GM12878 (cell line): Measurements from ENCODE around the gene SIK2.

Source experiments
- ASH2L ChIP-seq: fragments of 300-600, 200-600 bp; sonication (generic); IDR thresholded peaks from 2 replicates; pipeline ENCODE4 v1.6.1; 2017; ENCODE audit warnings: low read depth, mild to moderate bottlenecking, borderline replicate concordance
- FOS ChIP-seq: IDR thresholded peaks from 3 replicates; pipeline ENCODE4 v1.6.1; 2011; ENCODE audit warnings: borderline replicate concordance; ENCODE audit not compliant: insufficient read length; ENCODE audit errors: extremely low read depth
- JUND ChIP-seq: IDR thresholded peaks from 2 replicates; pipeline ENCODE4 v1.6.1; 2012; ENCODE audit warnings: low read depth, mild to moderate bottlenecking, low read length, improper control_type of control experiment, moderate library complexity
- KAT2A ChIP-seq: conservative IDR thresholded peaks from 2 replicates; pipeline ENCODE4 v1.6.1; 2011; ENCODE audit warnings: low read depth, low read length; ENCODE audit not compliant: control insufficient read depth
- MYC ChIP-seq: IDR thresholded peaks from 2 replicates; pipeline ENCODE4 v1.6.1; 2011; ENCODE audit warnings: mild to moderate bottlenecking, low read length, moderate library complexity, inconsistent platforms; ENCODE audit not compliant: insufficient read depth, insufficient replicate concordance, insufficient read length, severe bottlenecking
- SIX5 ChIP-seq: IDR thresholded peaks from 2 replicates; pipeline ENCODE4 v1.6.1; 2011; ENCODE audit warnings: mild to moderate bottlenecking, low read depth, low read length, moderate library complexity; ENCODE audit not compliant: severe bottlenecking
- TAF1 ChIP-seq: IDR thresholded peaks from 2 replicates; pipeline ENCODE4 v1.6.1; 2011; ENCODE audit warnings: mild to moderate bottlenecking, low read depth, low read length, borderline replicate concordance
- YY1 ChIP-seq: IDR thresholded peaks from 2 replicates; pipeline ENCODE4 v1.6.1; 2011; ENCODE audit warnings: low read depth, mild to moderate bottlenecking, low read length
- TF ChIP-seq, protein P1 (sequence below): IDR thresholded peaks from 2 replicates; pipeline ENCODE4 v1.6.1; 2012; ENCODE audit warnings: low read depth, low read length, improper control_type of control experiment
- TF ChIP-seq, protein P2 (sequence below), 3 experiments: IDR thresholded peaks in 2 of 3; conservative IDR thresholded peaks in 1 of 3; 2 replicates each; pipeline ENCODE4 v1.5.1; 2011; ENCODE audit warnings: low read depth in 3 of 3, low read length in 3 of 3, mild to moderate bottlenecking in 3 of 3, control low read depth in 2 of 3, moderate library complexity in 2 of 3, inconsistent platforms in 1 of 3, mixed read lengths in 1 of 3; ENCODE audit not compliant: control insufficient read depth in 2 of 3, insufficient read depth in 1 of 3; ENCODE audit errors: extremely low read depth in 1 of 3
- TF ChIP-seq, protein P3 (sequence below): fragments of 150-350 bp; IDR thresholded peaks from 2 replicates; pipeline ENCODE4 v1.6.1; 2016; ENCODE audit warnings: low read depth, low read length

DNA sequence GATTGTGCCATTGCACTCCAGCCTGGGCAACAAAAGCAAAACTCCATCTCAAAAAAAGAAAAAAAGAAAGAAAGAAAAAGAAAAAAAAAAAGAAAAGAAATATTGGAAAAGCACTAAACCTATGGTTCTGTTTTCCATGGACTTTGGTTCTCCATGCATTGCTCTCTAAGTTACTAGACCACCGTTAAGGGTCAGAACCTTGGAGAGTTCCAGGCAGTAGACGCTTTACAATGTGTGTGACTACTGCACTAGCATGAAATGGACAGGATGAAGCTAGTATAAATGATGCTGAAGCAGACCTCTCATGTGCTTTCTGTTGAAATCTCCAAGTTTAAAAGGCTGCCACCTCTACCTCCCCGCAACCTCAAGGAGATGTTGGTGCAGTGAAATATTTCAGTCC lies 63.5 kb downstream of the SIK2 start:
- TF ChIP-seq, protein P1, sequence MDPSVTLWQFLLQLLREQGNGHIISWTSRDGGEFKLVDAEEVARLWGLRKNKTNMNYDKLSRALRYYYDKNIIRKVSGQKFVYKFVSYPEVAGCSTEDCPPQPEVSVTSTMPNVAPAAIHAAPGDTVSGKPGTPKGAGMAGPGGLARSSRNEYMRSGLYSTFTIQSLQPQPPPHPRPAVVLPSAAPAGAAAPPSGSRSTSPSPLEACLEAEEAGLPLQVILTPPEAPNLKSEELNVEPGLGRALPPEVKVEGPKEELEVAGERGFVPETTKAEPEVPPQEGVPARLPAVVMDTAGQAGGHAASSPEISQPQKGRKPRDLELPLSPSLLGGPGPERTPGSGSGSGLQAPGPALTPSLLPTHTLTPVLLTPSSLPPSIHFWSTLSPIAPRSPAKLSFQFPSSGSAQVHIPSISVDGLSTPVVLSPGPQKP, result no peak
- no peak for TF ChIP-seq YY1
- TF ChIP-seq, protein P2, sequence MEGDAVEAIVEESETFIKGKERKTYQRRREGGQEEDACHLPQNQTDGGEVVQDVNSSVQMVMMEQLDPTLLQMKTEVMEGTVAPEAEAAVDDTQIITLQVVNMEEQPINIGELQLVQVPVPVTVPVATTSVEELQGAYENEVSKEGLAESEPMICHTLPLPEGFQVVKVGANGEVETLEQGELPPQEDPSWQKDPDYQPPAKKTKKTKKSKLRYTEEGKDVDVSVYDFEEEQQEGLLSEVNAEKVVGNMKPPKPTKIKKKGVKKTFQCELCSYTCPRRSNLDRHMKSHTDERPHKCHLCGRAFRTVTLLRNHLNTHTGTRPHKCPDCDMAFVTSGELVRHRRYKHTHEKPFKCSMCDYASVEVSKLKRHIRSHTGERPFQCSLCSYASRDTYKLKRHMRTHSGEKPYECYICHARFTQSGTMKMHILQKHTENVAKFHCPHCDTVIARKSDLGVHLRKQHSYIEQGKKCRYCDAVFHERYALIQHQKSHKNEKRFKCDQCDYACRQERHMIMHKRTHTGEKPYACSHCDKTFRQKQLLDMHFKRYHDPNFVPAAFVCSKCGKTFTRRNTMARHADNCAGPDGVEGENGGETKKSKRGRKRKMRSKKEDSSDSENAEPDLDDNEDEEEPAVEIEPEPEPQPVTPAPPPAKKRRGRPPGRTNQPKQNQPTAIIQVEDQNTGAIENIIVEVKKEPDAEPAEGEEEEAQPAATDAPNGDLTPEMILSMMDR (IDR thresholded peaks at IDR 0.05 in 2 of 3, conservative IDR thresholded peaks at IDR 0.05 in 1 of 3; ENCODE audit: control insufficient read depth in 2 of 3, extremely low read depth in 1 of 3, insufficient read depth in 1 of 3, low read depth in 3 of 3, low read length in 3 of 3), result no peak
- TF ChIP-seq, protein P3, sequence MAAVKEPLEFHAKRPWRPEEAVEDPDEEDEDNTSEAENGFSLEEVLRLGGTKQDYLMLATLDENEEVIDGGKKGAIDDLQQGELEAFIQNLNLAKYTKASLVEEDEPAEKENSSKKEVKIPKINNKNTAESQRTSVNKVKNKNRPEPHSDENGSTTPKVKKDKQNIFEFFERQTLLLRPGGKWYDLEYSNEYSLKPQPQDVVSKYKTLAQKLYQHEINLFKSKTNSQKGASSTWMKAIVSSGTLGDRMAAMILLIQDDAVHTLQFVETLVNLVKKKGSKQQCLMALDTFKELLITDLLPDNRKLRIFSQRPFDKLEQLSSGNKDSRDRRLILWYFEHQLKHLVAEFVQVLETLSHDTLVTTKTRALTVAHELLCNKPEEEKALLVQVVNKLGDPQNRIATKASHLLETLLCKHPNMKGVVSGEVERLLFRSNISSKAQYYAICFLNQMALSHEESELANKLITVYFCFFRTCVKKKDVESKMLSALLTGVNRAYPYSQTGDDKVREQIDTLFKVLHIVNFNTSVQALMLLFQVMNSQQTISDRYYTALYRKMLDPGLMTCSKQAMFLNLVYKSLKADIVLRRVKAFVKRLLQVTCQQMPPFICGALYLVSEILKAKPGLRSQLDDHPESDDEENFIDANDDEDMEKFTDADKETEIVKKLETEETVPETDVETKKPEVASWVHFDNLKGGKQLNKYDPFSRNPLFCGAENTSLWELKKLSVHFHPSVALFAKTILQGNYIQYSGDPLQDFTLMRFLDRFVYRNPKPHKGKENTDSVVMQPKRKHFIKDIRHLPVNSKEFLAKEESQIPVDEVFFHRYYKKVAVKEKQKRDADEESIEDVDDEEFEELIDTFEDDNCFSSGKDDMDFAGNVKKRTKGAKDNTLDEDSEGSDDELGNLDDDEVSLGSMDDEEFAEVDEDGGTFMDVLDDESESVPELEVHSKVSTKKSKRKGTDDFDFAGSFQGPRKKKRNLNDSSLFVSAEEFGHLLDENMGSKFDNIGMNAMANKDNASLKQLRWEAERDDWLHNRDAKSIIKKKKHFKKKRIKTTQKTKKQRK, result no peak
- no peak for TF ChIP-seq TAF1
- TF ChIP-seq FOS, result no peak
- TF ChIP-seq SIX5, result no peak
- no peak for TF ChIP-seq KAT2A
- no peak for TF ChIP-seq MYC
- TF ChIP-seq ASH2L, result no peak
- TF ChIP-seq JUND, result no peak
